B cell (primary cell): Measurements from ENCODE around the gene TTC28. TPM values are rescaled to one million over a fixed set of nuclear protein-coding genes. Genes with fewer than 3 reads are reported as not detected.

Experiments
- ATAC-seq: fragments of 200-7000 bp; cut with Tn5 transposase; one replicate; pipeline ENCODE4 v1.10.0; 2021; ENCODE audit warnings: low read depth, mild to moderate bottlenecking, moderate number of reproducible peaks, moderate library complexity
- CTCF ChIA-PET: fragments of 350-600 bp; sonication (Branson Sonifier 250); formaldehyde crosslinking; loops from one replicate; lab custom pipeline; 2021; ENCODE audit warnings: antibody characterized with exemption, inconsistent platforms; lab: Charles Lee
- POLR2A ChIA-PET: fragments of 350-600 bp; sonication (Branson Sonifier 250); formaldehyde crosslinking; loops from one replicate; lab custom pipeline; 2021; ENCODE audit warnings: antibody characterized with exemption; lab: Charles Lee
- DNase-seq: peaks from one replicate; pipeline ENCODE4 v3.0.0; 2013
- H2AFZ ChIP-seq: 2 replicates; pipeline ENCODE4 v1.6.1; 2012; ENCODE audit warnings: mild to moderate bottlenecking, low read depth, low read length; ENCODE audit not compliant: insufficient read depth, poor library complexity, severe bottlenecking
- H3K27ac ChIP-seq, 2 donors: 1 replicate in 1 of 2; 2 replicates in 1 of 2; pipeline ENCODE4 v1.5.1; 2012 to 2013; ENCODE audit warnings: low read length in 2 of 2, mild to moderate bottlenecking in 2 of 2, moderate library complexity in 1 of 2
- H3K27me3 ChIP-seq, 4 experiments: fragments of 200-600 bp in 1 of 4; sonication (generic) in 1 of 4; replicated peaks in 1 of 4; 1 replicate in 2 of 4; 2 replicates in 2 of 4; pipeline versions ENCODE4 v1.6.1 to v1.7.0; 2013 to 2016; ENCODE audit warnings: low read length in 3 of 4, mild to moderate bottlenecking in 2 of 4, mixed read lengths in 1 of 4, moderate library complexity in 1 of 4; ENCODE audit not compliant: insufficient read depth in 4 of 4, control insufficient read depth in 3 of 4; ENCODE audit errors: control extremely low read depth in 1 of 4
- H3K36me3 ChIP-seq, 2 experiments: replicated peaks in 1 of 2; 1 replicate in 1 of 2; 2 replicates in 1 of 2; pipeline versions ENCODE4 v1.6.1 to v1.7.1; 2013; ENCODE audit warnings: low read length in 1 of 2; ENCODE audit not compliant: insufficient read depth in 2 of 2, control insufficient read depth in 1 of 2; ENCODE audit errors: control extremely low read depth in 1 of 2, extremely low read depth in 1 of 2
- H3K4me1 ChIP-seq, 2 donors: fragments of 200-600 bp in 1 of 2; sonication (generic) in 1 of 2; 1 replicate in 1 of 2; 2 replicates in 1 of 2; pipeline versions ENCODE4 v1.5.1 to v1.6.1; 2013 to 2017; ENCODE audit warnings: low read length in 2 of 2; ENCODE audit not compliant: control insufficient read depth in 2 of 2, insufficient read depth in 2 of 2
- H3K4me2 ChIP-seq: replicated peaks from 2 replicates; pipeline ENCODE3; 2012; ENCODE audit warnings: mild to moderate bottlenecking, low read depth, low read length; ENCODE audit not compliant: poor library complexity, severe bottlenecking
- H3K4me3 ChIP-seq, 5 experiments: fragments of 200-600 bp in 1 of 5; sonication (generic) in 1 of 5; 1 replicate in 3 of 5; 2 replicates in 2 of 5; pipeline versions ENCODE4 v1.5.1 to v1.7.0; 2011 to 2016; ENCODE audit warnings: low read length in 4 of 5, mild to moderate bottlenecking in 4 of 5, low read depth in 2 of 5, control low read depth in 1 of 5, moderate library complexity in 1 of 5; ENCODE audit not compliant: insufficient read depth in 1 of 5; ENCODE audit errors: control extremely low read depth in 1 of 5, extremely low read depth in 1 of 5
- H3K79me2 ChIP-seq: fragments of 200-600 bp; sonication (generic); one replicate; pipeline ENCODE4 v1.6.0; 2016; ENCODE audit warnings: low read length; ENCODE audit not compliant: control insufficient read depth, insufficient read depth
- H3K9ac ChIP-seq: fragments of 200-600 bp; sonication (generic); 2 replicates; pipeline ENCODE4 v1.6.1; 2017; ENCODE audit warnings: mild to moderate bottlenecking, low read length, moderate library complexity
- H3K9me3 ChIP-seq, 3 donors: one replicate each; pipeline versions ENCODE4 v1.6.1 to v1.7.1; 2013; ENCODE audit warnings: low read length in 2 of 3; ENCODE audit not compliant: control insufficient read depth in 2 of 3, insufficient read depth in 1 of 3; ENCODE audit errors: control extremely low read depth in 1 of 3
- H4K20me1 ChIP-seq: 2 replicates; pipeline ENCODE4 v1.6.0; 2012; ENCODE audit warnings: mild to moderate bottlenecking, low read length; ENCODE audit not compliant: insufficient read depth, control insufficient read depth, poor library complexity, severe bottlenecking
- H3K27ac Mint-ChIP-seq: one replicate; pipeline ENCODE4 v1.8.0; 2021; ENCODE audit warnings: mixed read lengths
- H3K27me3 Mint-ChIP-seq: one replicate; pipeline ENCODE4 v1.8.0; 2021; ENCODE audit warnings: mixed read lengths
- H3K4me1 Mint-ChIP-seq: one replicate; pipeline ENCODE4 v1.8.0; 2021; ENCODE audit warnings: mixed read lengths
- H3K4me3 Mint-ChIP-seq: one replicate; pipeline ENCODE4 v1.8.0; 2021; ENCODE audit warnings: mixed read lengths
- H3K9me3 Mint-ChIP-seq: one replicate; pipeline ENCODE4 v1.8.0; 2022; ENCODE audit warnings: mixed read lengths; ENCODE audit not compliant: insufficient read depth
- CTCF ChIP-seq: fragments of 200-600 bp; IDR thresholded peaks from one replicate; pipeline ENCODE4 v1.8.0; 2022; ENCODE audit warnings: antibody characterized with exemption, mild to moderate bottlenecking
- EZH2 ChIP-seq: IDR thresholded peaks from 2 replicates; pipeline ENCODE4 v1.6.1; 2012; ENCODE audit warnings: borderline replicate concordance, low read depth, mild to moderate bottlenecking, moderate library complexity, low read length; ENCODE audit not compliant: insufficient read depth, poor library complexity, severe bottlenecking
- WGBS: methylation state at CpG from one replicate; pipeline ENCODE4 v1.1.5; 2013; ENCODE audit warnings: missing lambda C conversion rate; ENCODE audit not compliant: insufficient coverage; 5-methylcytosine and 5-hydroxymethylcytosine counted together
- intact Hi-C: fragments of 100-400 bp; cut with micrococcal nuclease; formaldehyde crosslinking; loops from one replicate; pipeline ENCODE4 v1.10.0; 2022
- polyA plus RNA-seq: library from polyadenylated mRNA; depleted of rRNA; stranded (reverse); fragments of >200 nt; gene quantifications from 2 replicates; pipeline ENCODE4 v1.2.3, GENCODE V29; 2012
- total RNA-seq, 2 donors: library from RNA; stranded (reverse); fragments of 120-200 nt in 1 of 2; gene quantifications; 1 replicate in 1 of 2; 2 replicates in 1 of 2; pipeline versions ENCODE4 v1.2.3 to v1.2.4, GENCODE V29; 2013 to 2022

The TTC28 gene
- total and polyA plus RNA-seq, 2 donors (not counting 1 experiment from before 2014, with no cell fraction given): 4.5 to 7.3 TPM

DNA sequence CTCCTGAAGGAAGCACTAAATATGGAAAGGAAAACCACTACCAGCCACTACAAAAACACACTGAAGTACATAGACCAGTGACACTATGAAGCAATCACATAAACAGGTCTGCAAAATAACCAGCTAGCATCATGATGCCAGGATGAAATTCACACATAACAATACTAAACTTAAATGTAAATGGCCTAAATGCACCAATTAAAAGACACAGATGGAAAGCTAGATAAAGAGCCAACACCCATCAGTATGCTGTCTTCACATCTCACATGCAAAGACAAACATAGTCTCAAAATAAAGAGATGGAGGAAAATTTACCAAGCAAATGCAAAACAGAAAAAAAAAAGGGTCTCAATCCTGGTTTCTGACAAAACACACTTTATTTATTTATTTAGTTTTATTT, 171.7 kb downstream of the TTC28 start:
- TF ChIP-seq CTCF: no peak
- no peak for TF ChIP-seq EZH2
- no peak for DNase-seq
- POLR2A ChIA-PET: no interaction called here
- no peaks in the 10 kb centered on the region for H3K4me1 Mint-ChIP-seq
- Histone ChIP-seq H3K79me2 (no peaks in the 10 kb centered on the region), H3K27ac (no peak overlapping the region), H3K4me1 (no peaks in the 10 kb centered on the region), H3K27me3 (no peaks in the 10 kb centered on the region), H2AFZ (no peak overlapping the region), H3K4me3 (no peak overlapping the region), H3K9me3 (peaks cover 0 to 7% (median 0%) of the 10 kb centered on the region in 3 donors), H3K36me3 (no peaks in the 10 kb centered on the region), H3K9ac (no peak overlapping the region), H4K20me1 (no peaks in the 10 kb centered on the region), H3K4me2 (no peak overlapping the region)
- intact Hi-C loops: no loop called here
- H3K27me3 Mint-ChIP-seq: peaks cover 7% of the 10 kb centered on the region
- H3K9me3 Mint-ChIP-seq: peaks cover 18% of the 10 kb centered on the region
- no peak overlapping the region for H3K27ac Mint-ChIP-seq
- CTCF ChIA-PET: no interaction called here
- ATAC-seq: no peak
- no peak overlapping the region for H3K4me3 Mint-ChIP-seq

DNA sequence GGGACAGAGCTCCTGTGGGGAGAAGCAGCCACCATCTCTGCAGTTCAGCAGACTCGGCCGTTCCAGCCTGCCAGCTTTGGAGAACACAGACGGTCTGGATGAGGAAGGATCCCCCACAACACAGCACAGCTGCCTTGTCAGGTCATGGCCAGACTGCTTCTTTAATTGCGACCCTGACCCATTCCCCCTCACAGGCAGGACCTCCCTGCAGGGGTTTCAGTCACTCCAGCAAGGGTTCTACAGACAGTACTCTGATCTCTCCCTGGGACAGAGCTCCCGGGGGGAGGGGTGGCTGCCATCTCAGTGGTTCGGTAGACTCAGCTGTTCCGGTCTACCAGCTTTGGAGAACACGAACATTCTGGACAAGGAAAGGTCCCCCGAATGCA, 173.5 kb downstream of the TTC28 start:
- Histone ChIP-seq H3K4me1 (no peaks in the 10 kb centered on the region), H3K4me3 (no peak overlapping the region), H4K20me1 (no peaks in the 10 kb centered on the region), H3K79me2 (no peaks in the 10 kb centered on the region), H2AFZ (no peak overlapping the region), H3K9ac (no peak overlapping the region), H3K27me3 (no peaks in the 10 kb centered on the region), H3K4me2 (no peak overlapping the region), H3K27ac (no peak overlapping the region), H3K9me3 (peaks cover 0 to 4% (median 0%) of the 10 kb centered on the region in 3 donors), H3K36me3 (no peaks in the 10 kb centered on the region)
- TF ChIP-seq CTCF (no peak), EZH2 (no peak)
- Mint-ChIP-seq H3K4me3 (no peak overlapping the region), H3K4me1 (no peaks in the 10 kb centered on the region), H3K27ac (no peak overlapping the region), H3K9me3 (peaks cover 12% of the 10 kb centered on the region), H3K27me3 (peaks cover 9% of the 10 kb centered on the region)
- WGBS: 91% methylated on average over 8 of the region's 9 CpGs
- DNase-seq (no peak), ATAC-seq (no peak)
- CTCF ChIA-PET: no interaction called here
- POLR2A ChIA-PET: no interaction called here
- intact Hi-C loops: no loop called here
